Neural progenitor cell (in vitro differentiated cells): ENCODE measurements around the gene ABLIM2. TPM values are rescaled to one million over a fixed set of nuclear protein-coding genes. Genes with fewer than 3 reads are reported as not detected.
A peak's percentile ranks its signal among the peaks of the same experiment; 100 is the strongest.

ENCODE experiments used
- DNase-seq: peaks from one replicate; pipeline ENCODE4 v3.0.0-alpha.2; 2016; ENCODE audit warnings: low spot score
- H2AFZ ChIP-seq: fragments of 200-600 bp; sonication (generic); replicated peaks from 2 replicates; pipeline ENCODE4 v1.6.1; 2016; ENCODE audit warnings: antibody characterized with exemption
- H3F3A ChIP-seq: fragments of 200-600 bp; sonication (generic); 2 replicates; pipeline ENCODE4 v1.6.1; 2016; ENCODE audit warnings: antibody characterized with exemption, low read depth
- H3K27ac ChIP-seq: fragments of 200-600 bp; sonication (generic); 2 replicates; pipeline ENCODE4 v1.5.1; 2016; ENCODE audit warnings: mild to moderate bottlenecking
- H3K27me3 ChIP-seq: fragments of 200-600 bp; sonication (generic); 2 replicates; pipeline ENCODE4 v1.6.1; 2016; ENCODE audit warnings: mild to moderate bottlenecking, moderate library complexity
- H3K36me3 ChIP-seq: fragments of 200-600 bp; sonication (generic); 2 replicates; pipeline ENCODE4 v1.5.1; 2016
- H3K4me1 ChIP-seq: fragments of 200-600 bp; sonication (generic); 2 replicates; pipeline ENCODE4 v1.6.1; 2016; ENCODE audit warnings: mixed run types
- H3K4me2 ChIP-seq: fragments of 200-600 bp; sonication (generic); 2 replicates; pipeline ENCODE4 v1.6.1; 2016
- H3K4me3 ChIP-seq: fragments of 200-600 bp; sonication (generic); 2 replicates; pipeline ENCODE4 v1.5.1; 2016
- H3K79me2 ChIP-seq: fragments of 200-600 bp; sonication (generic); 2 replicates; pipeline ENCODE4 v1.6.1; 2016; ENCODE audit warnings: low read depth
- H3K9ac ChIP-seq: fragments of 200-600 bp; sonication (generic); 2 replicates; pipeline ENCODE4 v1.6.1; 2016
- H3K9me3 ChIP-seq: fragments of 200-600 bp; sonication (generic); 2 replicates; pipeline ENCODE4 v1.5.1; 2016; ENCODE audit warnings: low read depth
- H4K20me1 ChIP-seq: fragments of 200-600 bp; sonication (generic); 2 replicates; pipeline ENCODE4 v1.6.1; 2016; ENCODE audit warnings: low read depth
- H3K27ac Mint-ChIP-seq: 3 replicates; pipeline ENCODE4 v1.8.0; 2021; ENCODE audit warnings: mixed read lengths
- H3K27me3 Mint-ChIP-seq: 2 replicates; pipeline ENCODE4 v1.8.0; 2022; ENCODE audit warnings: low read depth, mild to moderate bottlenecking, inconsistent platforms, moderate library complexity, mixed read lengths; ENCODE audit not compliant: insufficient read depth
- H3K36me3 Mint-ChIP-seq: 3 replicates; pipeline ENCODE4 v1.8.0; 2021; ENCODE audit warnings: mixed read lengths
- H3K4me1 Mint-ChIP-seq: 3 replicates; pipeline ENCODE4 v1.8.0; 2021; ENCODE audit warnings: mixed read lengths
- H3K4me3 Mint-ChIP-seq: 3 replicates; pipeline ENCODE4 v1.8.0; 2021; ENCODE audit warnings: mild to moderate bottlenecking, moderate library complexity, mixed read lengths
- H3K9me3 Mint-ChIP-seq: 3 replicates; pipeline ENCODE4 v1.8.0; 2020; ENCODE audit warnings: mixed read lengths
- EZH2 ChIP-seq: fragments of 200-600 bp; sonication (generic); IDR thresholded peaks from 2 replicates; pipeline ENCODE4 v1.6.1; 2017; ENCODE audit warnings: antibody characterized with exemption, mild to moderate bottlenecking, moderate library complexity
- EZH2phosphoT487 ChIP-seq: fragments of 200-600 bp; sonication (generic); IDR thresholded peaks from 2 replicates; pipeline ENCODE4 v1.6.1; 2017; ENCODE audit warnings: antibody characterized with exemption
- total RNA-seq: library from RNA; depleted of rRNA; stranded (reverse); fragments of >200 nt; gene quantifications from 2 replicates; pipeline ENCODE4 v1.2.3, GENCODE V29; 2015; ENCODE audit warnings: low replicate concordance
- TF ChIP-seq, protein P1 (sequence below): fragments of 200-600 bp; sonication (generic); IDR thresholded peaks from 2 replicates; pipeline ENCODE4 v1.5.1; 2017; ENCODE audit warnings: antibody characterized with exemption, mild to moderate bottlenecking

The ABLIM2 gene
- total RNA-seq, 1 donor from 2014 or later, result 0.24 TPM

DNA sequence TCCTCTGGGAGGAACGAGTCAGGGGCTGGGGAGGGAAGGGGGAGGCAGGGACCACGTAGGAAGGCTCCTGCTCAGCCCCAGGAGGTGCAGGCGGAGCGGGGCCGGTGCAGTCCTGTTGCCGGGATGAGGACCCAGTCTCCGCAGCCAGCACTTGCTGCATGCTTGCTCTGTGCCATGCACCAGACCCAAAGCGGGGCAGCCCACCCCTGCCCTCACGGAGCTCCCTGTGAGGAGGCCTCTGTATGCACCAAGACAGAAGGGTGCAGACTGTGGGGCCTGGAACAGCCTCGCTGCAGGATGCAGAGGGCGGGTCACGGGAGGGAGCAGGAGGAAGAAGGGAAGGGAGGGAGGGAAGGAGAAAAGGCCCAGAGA lies 61.9 kb downstream of the ABLIM2 start:
- Histone ChIP-seq H3K9ac (no peak overlapping the region), H3K9me3 (no peaks in the 10 kb centered on the region), H2AFZ (no peak overlapping the region), H3K4me3 (no peak overlapping the region), H3K79me2 (no peaks in the 10 kb centered on the region), H3K4me2 (no peak overlapping the region), H3K27ac (no peak overlapping the region), H3K4me1 (no peaks in the 10 kb centered on the region), H4K20me1 (no peaks in the 10 kb centered on the region), H3K36me3 (peaks cover 5% of the 10 kb centered on the region), H3F3A (peaks cover 4% of the 10 kb centered on the region), H3K27me3 (no peaks in the 10 kb centered on the region)
- TF ChIP-seq EZH2, result no peak
- TF ChIP-seq, protein P1, sequence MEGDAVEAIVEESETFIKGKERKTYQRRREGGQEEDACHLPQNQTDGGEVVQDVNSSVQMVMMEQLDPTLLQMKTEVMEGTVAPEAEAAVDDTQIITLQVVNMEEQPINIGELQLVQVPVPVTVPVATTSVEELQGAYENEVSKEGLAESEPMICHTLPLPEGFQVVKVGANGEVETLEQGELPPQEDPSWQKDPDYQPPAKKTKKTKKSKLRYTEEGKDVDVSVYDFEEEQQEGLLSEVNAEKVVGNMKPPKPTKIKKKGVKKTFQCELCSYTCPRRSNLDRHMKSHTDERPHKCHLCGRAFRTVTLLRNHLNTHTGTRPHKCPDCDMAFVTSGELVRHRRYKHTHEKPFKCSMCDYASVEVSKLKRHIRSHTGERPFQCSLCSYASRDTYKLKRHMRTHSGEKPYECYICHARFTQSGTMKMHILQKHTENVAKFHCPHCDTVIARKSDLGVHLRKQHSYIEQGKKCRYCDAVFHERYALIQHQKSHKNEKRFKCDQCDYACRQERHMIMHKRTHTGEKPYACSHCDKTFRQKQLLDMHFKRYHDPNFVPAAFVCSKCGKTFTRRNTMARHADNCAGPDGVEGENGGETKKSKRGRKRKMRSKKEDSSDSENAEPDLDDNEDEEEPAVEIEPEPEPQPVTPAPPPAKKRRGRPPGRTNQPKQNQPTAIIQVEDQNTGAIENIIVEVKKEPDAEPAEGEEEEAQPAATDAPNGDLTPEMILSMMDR, result no peak
- no peak for TF ChIP-seq EZH2phosphoT487
- Mint-ChIP-seq H3K9me3 (peaks cover 35% of the 10 kb centered on the region), H3K27ac (no peak overlapping the region), H3K4me3 (no peak overlapping the region), H3K4me1 (peaks cover 13% of the 10 kb centered on the region), H3K27me3 (peaks cover 16% of the 10 kb centered on the region), H3K36me3 (peaks cover 6% of the 10 kb centered on the region)
- no peak for DNase-seq

DNA sequence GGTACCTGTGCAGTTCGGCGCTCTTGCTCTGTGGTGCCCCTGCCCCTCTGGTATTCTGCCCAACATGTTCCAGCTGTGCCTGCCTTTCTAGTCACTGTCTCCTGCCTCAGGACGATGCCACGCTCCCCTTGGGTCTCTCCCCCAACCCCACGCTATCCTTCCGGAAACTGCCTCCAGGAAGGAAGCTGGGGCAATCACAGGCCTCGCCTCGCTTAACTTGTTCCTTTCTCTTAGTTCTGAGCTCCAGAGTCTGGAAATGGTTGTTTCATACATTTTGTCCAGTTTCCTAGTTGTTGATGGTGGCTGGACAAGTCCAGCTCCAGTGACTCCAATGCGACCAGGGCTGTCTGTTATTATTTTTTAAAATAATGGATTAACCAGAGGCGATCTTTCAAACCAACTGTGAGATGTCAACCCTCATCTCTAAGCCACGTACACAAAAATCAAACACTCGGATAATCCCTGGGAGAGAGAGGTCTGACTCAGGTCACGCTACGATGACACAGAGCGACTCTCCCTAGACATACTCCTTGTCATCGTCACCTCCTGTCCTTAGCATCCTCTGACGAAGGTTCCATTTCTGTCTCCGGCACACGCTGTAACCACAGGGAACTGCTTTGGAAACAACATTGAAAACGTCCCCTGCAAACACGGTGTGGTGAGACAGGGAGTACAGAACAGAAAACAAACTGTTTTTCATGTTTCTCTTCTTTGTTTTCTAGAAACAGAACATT lies 62.5 kb downstream of the ABLIM2 start:
- no peak for DNase-seq
- Mint-ChIP-seq H3K27ac (peak overlapping the region; percentile 85), H3K27me3 (peaks cover 16% of the 10 kb centered on the region), H3K4me3 (no peak overlapping the region), H3K4me1 (peaks cover 9% of the 10 kb centered on the region), H3K9me3 (peaks cover 35% of the 10 kb centered on the region), H3K36me3 (peaks cover 6% of the 10 kb centered on the region)
- Histone ChIP-seq H3K27me3 (no peaks in the 10 kb centered on the region), H3K9me3 (no peaks in the 10 kb centered on the region), H3K79me2 (no peaks in the 10 kb centered on the region), H3F3A (peaks cover 4% of the 10 kb centered on the region), H3K4me1 (no peaks in the 10 kb centered on the region), H2AFZ (no peak overlapping the region), H4K20me1 (no peaks in the 10 kb centered on the region), H3K36me3 (peaks cover 5% of the 10 kb centered on the region), H3K27ac (no peak overlapping the region), H3K4me3 (no peak overlapping the region), H3K4me2 (no peak overlapping the region), H3K9ac (no peak overlapping the region)
- TF ChIP-seq EZH2 (no peak), EZH2phosphoT487 (no peak)
- TF ChIP-seq, protein P1, result no peak

DNA sequence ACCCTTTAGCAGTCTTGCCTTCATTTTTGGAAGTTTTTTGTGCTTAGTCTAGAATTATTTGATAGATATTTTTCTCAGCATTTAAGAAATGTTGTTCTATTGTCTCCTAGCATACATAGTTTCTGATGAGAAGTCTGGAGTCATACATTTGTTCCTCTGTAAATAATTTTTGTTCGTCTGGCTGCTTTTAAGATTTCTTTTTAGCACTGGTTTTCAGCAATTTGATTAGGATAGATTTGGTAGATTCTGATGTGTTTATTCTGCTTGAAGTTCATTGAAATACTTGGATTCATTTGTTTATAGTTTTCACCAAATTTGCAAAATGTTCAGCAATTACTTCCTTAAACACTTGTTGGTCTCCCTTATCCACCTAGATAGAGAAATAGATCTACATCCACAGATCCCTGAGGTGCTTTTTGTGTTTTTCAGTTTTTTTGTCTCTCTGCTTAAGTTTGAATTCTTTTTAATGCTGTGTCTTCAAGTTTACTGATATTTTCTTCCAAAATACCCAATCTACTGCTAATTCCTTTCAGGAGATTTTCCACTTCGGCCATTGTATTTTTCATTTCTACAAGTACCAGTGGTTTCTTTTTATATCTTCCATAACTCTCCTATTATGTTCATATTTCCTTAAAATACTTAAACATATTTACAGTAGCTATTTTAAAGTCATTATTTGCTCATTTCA lies 64.9 kb downstream of the ABLIM2 start:
- Mint-ChIP-seq H3K27ac (no peak overlapping the region), H3K4me3 (no peak overlapping the region), H3K27me3 (peaks cover 9% of the 10 kb centered on the region), H3K9me3 (peaks cover 35% of the 10 kb centered on the region), H3K4me1 (peaks cover 14% of the 10 kb centered on the region), H3K36me3 (peaks cover 6% of the 10 kb centered on the region)
- H3K36me3 ChIP-seq, result peaks cover 5% of the 10 kb centered on the region
- no peak overlapping the region for H3K4me3 ChIP-seq
- no peaks in the 10 kb centered on the region for H3K9me3 ChIP-seq
- no peak for DNase-seq
- no peaks in the 10 kb centered on the region for H3K79me2 ChIP-seq
- no peak overlapping the region for H3K9ac ChIP-seq
- no peaks in the 10 kb centered on the region for H3K4me1 ChIP-seq
- H4K20me1 ChIP-seq, result no peaks in the 10 kb centered on the region
- H3F3A ChIP-seq, result peaks cover 8% of the 10 kb centered on the region
- TF ChIP-seq EZH2 (no peak), EZH2phosphoT487 (no peak)
- TF ChIP-seq, protein P1, result no peak
- no peak overlapping the region for H2AFZ ChIP-seq
- H3K27ac ChIP-seq, result no peak overlapping the region
- no peaks in the 10 kb centered on the region for H3K27me3 ChIP-seq
- H3K4me2 ChIP-seq, result no peak overlapping the region
